Vagina (tissue), 2 donors: Measurements from ENCODE around the gene SCTR. TPM values are rescaled to one million over a fixed set of nuclear protein-coding genes. Genes with fewer than 3 reads are reported as not detected.

ENCODE experiments used
- DNase-seq, 2 donors: peaks; one replicate each; pipeline ENCODE4 v3.0.0-alpha.2; 2017; ENCODE audit errors: extremely low spot score in 2 of 2
- H3K27ac ChIP-seq: fragments of 200-600 bp; sonication (generic); one replicate; pipeline ENCODE4 v1.5.1; 2019
- H3K27me3 ChIP-seq: fragments of 200-600 bp; sonication (generic); one replicate; pipeline ENCODE4 v1.5.1; 2019
- H3K36me3 ChIP-seq, 2 donors: fragments of 200-600 bp; sonication (generic); one replicate each; pipeline ENCODE4 v1.5.1; 2017 to 2019
- H3K4me1 ChIP-seq: fragments of 200-600 bp; sonication (generic); one replicate; pipeline ENCODE4 v1.5.1; 2019
- H3K4me3 ChIP-seq, 2 donors: fragments of 200-600 bp; sonication (generic); 1 replicate in 1 of 2; 2 replicates in 1 of 2; pipeline ENCODE4 v1.5.1; 2016 to 2019
- H3K9me3 ChIP-seq: fragments of 200-600 bp; sonication (generic); one replicate; pipeline ENCODE4 v1.5.1; 2019
- POLR2A ChIP-seq, 2 donors: fragments of 450-650 bp; IDR thresholded peaks; one replicate each; pipeline ENCODE4 v1.6.1; 2017; ENCODE audit warnings: antibody characterized with exemption in 2 of 2, mild to moderate bottlenecking in 2 of 2, moderate library complexity in 2 of 2
- POLR2AphosphoS5 ChIP-seq, 2 donors: sonication (generic); formaldehyde crosslinking; IDR thresholded peaks; one replicate each; pipeline ENCODE4 v1.9.0; 2017; ENCODE audit warnings: antibody characterized with exemption in 2 of 2, mild to moderate bottlenecking in 2 of 2, low read depth in 1 of 2; ENCODE audit not compliant: insufficient read depth in 1 of 2
- intact Hi-C: fragments of 100-400 bp; cut with DNase I; formaldehyde crosslinking; loops from one replicate; pipeline ENCODE4 v1.15.1; 2023
- total RNA-seq: library from RNA; depleted of rRNA; stranded (reverse); fragments of >200 nt; gene quantifications from one replicate; pipeline ENCODE4 v1.2.3, GENCODE V29; 2016
- TF ChIP-seq, protein P1 (sequence below), 3 experiments: fragments of 450-650 bp in 2 of 3; fragments of 200-600 bp in 1 of 3; sonication (generic) in 1 of 3; IDR thresholded peaks; one replicate each; pipeline ENCODE4 v1.5.1; 2017 to 2019; ENCODE audit warnings: antibody characterized with exemption in 3 of 3, mild to moderate bottlenecking in 2 of 3, moderate library complexity in 2 of 3

The SCTR gene
- total RNA-seq, 1 donor from 2014 or later = not detected

DNA sequence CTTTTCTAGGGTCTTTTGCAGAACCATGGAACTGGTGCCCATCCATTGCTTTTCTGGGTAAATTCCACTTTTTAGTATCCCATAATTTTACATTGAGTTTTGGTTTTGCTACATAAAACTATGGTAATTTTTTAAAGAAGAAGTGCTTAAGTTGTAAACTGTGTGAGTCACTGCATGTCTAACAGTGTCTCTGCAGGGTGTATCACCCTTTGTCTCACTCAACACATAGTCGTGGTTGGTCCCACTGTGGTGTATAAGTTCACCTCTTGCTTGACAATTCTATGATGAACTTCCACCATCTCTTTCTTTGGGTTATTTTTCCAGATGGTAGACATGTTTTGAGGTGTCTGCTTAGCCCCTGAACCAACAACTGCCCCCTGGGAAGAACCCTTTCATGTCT lies 10.5 kb downstream of the SCTR start:
- no peak overlapping the region for H3K27ac ChIP-seq
- no peak for DNase-seq
- intact Hi-C loops = no loop called here
- no peaks in the 10 kb centered on the region for H3K9me3 ChIP-seq
- H3K36me3 ChIP-seq = no peaks in the 10 kb centered on the region
- H3K27me3 ChIP-seq = no peaks in the 10 kb centered on the region
- H3K4me3 ChIP-seq = no peak overlapping the region
- TF ChIP-seq POLR2AphosphoS5 (IDR thresholded peaks at IDR 0.05; ENCODE audit: insufficient read depth in 1 of 2, low read depth in 1 of 2) = no peak
- TF ChIP-seq, protein P1, sequence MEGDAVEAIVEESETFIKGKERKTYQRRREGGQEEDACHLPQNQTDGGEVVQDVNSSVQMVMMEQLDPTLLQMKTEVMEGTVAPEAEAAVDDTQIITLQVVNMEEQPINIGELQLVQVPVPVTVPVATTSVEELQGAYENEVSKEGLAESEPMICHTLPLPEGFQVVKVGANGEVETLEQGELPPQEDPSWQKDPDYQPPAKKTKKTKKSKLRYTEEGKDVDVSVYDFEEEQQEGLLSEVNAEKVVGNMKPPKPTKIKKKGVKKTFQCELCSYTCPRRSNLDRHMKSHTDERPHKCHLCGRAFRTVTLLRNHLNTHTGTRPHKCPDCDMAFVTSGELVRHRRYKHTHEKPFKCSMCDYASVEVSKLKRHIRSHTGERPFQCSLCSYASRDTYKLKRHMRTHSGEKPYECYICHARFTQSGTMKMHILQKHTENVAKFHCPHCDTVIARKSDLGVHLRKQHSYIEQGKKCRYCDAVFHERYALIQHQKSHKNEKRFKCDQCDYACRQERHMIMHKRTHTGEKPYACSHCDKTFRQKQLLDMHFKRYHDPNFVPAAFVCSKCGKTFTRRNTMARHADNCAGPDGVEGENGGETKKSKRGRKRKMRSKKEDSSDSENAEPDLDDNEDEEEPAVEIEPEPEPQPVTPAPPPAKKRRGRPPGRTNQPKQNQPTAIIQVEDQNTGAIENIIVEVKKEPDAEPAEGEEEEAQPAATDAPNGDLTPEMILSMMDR (IDR thresholded peaks at IDR 0.05) = no peak
- no peak for TF ChIP-seq POLR2A (IDR thresholded peaks at IDR 0.05)
- no peaks in the 10 kb centered on the region for H3K4me1 ChIP-seq

- H3K4me1 ChIP-seq = no peaks in the 10 kb centered on the region
- no peaks in the 10 kb centered on the region for H3K9me3 ChIP-seq
- no peaks in the 10 kb centered on the region for H3K27me3 ChIP-seq
- no peak overlapping the region for H3K4me3 ChIP-seq
- no peaks in the 10 kb centered on the region for H3K36me3 ChIP-seq
- no peak for TF ChIP-seq POLR2A (IDR thresholded peaks at IDR 0.05)
- TF ChIP-seq POLR2AphosphoS5 (IDR thresholded peaks at IDR 0.05; ENCODE audit: insufficient read depth in 1 of 2, low read depth in 1 of 2) = no peak
- TF ChIP-seq, protein P1 (IDR thresholded peaks at IDR 0.05) = no peak
- intact Hi-C loops = no loop called here
- DNase-seq = no peak
- H3K27ac ChIP-seq = no peak overlapping the region
Measured at GRCh38 chr2:119512946-119513345, 11.3 kb downstream of the SCTR start.

DNA sequence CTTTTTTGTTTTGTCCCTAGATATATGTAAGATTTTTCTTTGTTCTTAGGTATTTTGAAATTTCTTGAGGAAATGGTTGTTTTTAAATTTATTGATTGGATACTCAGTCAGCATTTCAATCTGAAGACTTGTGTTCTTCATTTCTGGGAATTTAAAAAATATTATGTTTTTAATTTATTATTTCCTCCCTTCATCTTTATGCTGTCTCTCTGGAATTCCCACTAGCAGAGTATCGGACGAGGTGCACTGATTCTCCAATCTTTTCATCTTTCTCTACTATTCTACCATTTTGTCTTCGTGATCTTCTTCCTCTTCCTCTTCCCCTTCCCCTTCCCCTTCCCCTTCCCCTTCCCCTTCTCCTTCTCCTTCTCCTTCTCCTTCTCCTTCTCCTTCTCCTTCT lies 12.3 kb downstream of the SCTR start:
- TF ChIP-seq, protein P1 (IDR thresholded peaks at IDR 0.05) = no peak
- TF ChIP-seq POLR2AphosphoS5 (IDR thresholded peaks at IDR 0.05; ENCODE audit: insufficient read depth in 1 of 2, low read depth in 1 of 2) (no peak), POLR2A (IDR thresholded peaks at IDR 0.05) (no peak)
- no peaks in the 10 kb centered on the region for H3K4me1 ChIP-seq
- H3K27me3 ChIP-seq = no peaks in the 10 kb centered on the region
- no peaks in the 10 kb centered on the region for H3K36me3 ChIP-seq
- no peaks in the 10 kb centered on the region for H3K9me3 ChIP-seq
- H3K27ac ChIP-seq = no peak overlapping the region
- no peak overlapping the region for H3K4me3 ChIP-seq
- intact Hi-C loops = no loop called here
- no peak for DNase-seq

GRCh38 chr2:119508756-119509155 lies 15.5 kb downstream of the SCTR start:
- Histone ChIP-seq H3K36me3 (no peaks in the 10 kb centered on the region), H3K9me3 (no peaks in the 10 kb centered on the region), H3K27ac (no peak overlapping the region), H3K27me3 (no peaks in the 10 kb centered on the region), H3K4me1 (no peaks in the 10 kb centered on the region), H3K4me3 (no peak overlapping the region)
- intact Hi-C loops = no loop called here
- no peak for DNase-seq
- TF ChIP-seq, protein P1 (IDR thresholded peaks at IDR 0.05) = no peak
- no peak for TF ChIP-seq POLR2A (IDR thresholded peaks at IDR 0.05)
- TF ChIP-seq POLR2AphosphoS5 (IDR thresholded peaks at IDR 0.05; ENCODE audit: insufficient read depth in 1 of 2, low read depth in 1 of 2) = no peak

GRCh38 chr2:119496682-119497081 lies 27.6 kb downstream of the SCTR start:
- TF ChIP-seq, protein P1 (IDR thresholded peaks at IDR 0.05) = no peak
- TF ChIP-seq POLR2AphosphoS5 (IDR thresholded peaks at IDR 0.05; ENCODE audit: insufficient read depth in 1 of 2, low read depth in 1 of 2) (no peak), POLR2A (IDR thresholded peaks at IDR 0.05) (no peak)
- DNase-seq = no peak
- no peak overlapping the region for H3K27ac ChIP-seq
- no peaks in the 10 kb centered on the region for H3K9me3 ChIP-seq
- no peak overlapping the region for H3K4me3 ChIP-seq
- no peaks in the 10 kb centered on the region for H3K36me3 ChIP-seq
- H3K27me3 ChIP-seq = no peaks in the 10 kb centered on the region
- no peaks in the 10 kb centered on the region for H3K4me1 ChIP-seq
- intact Hi-C loops = no loop called here
